NOMO-1 treated with dmso at 0.1 percent for 144 hours (cell line): Measurements from ENCODE around the gene PDE4D.

ENCODE experiments used
- DNase-seq: peaks from one replicate; lab custom pipeline; 2025; ENCODE audit not compliant: unreplicated experiment; lab: John Stamatoyannopoulos, UW

Gene PDE4D

GRCh38 chr5:59661954-59662615 is 231.4 kb downstream of the PDE4D start:
- DNase-seq: no peak

DNA sequence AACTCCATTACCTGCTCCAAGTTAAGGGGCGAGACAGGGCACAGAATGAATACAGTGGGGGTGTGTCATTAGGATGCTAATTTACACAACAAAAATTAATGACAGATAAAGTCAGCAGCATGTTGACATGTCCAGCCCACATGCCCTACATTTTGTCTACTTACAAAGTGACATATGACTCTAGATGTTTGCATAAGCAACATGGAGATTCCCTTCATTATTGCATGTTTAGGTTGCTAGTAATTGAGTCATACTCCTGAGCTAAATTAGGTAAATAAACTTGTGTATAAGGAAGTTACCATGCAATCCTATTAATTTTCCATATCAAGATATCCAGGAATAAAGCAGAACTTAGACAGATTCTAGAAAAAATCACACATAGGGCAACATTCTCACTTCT is 232.2 kb downstream of the PDE4D start:
- DNase-seq: no peak

DNA sequence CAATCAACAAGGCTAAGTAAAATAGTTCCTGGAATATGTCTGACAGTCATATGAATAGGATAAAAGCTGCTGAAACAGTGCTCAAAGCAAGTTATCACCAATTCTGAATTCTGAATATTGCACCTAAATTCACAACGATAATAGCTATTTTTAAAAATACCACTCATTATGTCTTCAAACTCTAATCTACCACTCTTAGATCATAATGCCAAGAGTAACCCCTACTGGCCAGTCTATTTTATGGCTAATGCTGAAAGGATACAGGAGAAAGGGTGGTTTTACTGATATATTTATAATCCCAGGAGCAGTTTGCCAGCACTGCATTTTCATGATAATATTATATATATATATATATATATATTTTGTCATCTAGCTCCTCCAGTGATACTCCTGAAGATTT is 232.8 kb downstream of the PDE4D start:
- DNase-seq: no peak

DNA sequence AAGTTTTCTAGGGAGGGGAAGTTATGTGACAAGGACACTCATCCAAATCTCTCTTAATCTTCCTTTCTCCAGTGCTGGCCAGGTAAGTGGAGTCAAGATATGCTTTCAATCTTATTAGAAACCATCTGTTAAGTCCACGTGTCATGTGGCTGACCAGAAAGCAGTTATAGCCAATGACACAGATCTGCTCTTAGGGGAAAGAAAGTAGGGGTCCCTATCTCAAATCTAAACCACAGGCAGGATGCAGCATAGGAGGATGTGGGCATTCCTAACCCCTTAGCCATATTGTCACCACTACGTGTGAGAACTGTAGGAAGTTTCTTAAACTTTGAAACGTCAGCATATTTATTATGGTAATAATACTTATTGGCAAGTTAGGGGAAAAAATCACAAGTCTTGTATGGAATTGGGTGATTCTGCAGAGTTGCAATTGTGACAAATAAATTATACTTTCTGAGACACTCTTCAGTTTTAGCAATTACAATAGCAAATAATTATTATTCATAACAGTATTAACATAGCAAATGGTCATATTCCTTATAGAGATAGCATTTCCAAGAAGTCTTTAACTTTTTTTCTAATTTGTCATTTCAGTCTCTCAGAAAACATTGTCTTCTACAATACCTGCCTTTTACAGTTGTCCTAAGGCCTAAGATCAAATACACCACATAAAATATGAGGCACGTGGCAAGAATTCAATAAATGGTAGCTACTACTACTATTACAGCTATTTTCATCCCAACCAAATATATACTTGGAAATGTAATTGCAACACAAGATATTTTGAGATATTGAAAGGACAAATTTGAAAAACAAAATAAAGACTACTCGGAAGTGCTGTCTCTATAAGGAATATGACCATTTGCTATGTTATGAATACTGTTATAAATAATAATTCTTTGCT is 236.9 kb downstream of the PDE4D start:
- DNase-seq: no peak

DNA sequence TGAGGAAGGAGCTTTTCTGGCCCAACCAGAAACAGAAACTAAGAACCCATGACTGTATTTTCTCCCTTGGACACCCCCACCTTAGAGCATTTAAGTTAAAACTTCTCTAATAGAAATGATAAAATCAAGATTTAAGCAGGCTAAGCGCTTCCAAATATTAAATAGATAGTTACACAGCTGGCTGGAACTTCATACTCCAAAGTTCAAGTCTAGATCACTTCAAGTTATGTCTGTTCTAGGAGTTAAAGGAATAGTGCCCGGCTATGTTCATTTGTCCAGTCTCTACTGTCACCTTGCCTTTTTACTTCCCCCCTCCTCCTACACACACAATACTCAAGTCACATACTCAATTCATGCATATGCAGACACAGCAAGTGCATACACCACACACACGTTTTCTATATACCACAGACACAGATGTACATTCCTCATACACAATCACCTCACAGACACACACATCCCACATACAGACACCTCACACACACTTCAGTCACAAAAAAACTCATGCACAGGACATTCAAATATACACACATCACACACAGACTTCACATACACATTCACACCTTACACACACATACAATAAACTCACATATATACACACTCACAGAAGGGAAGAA is 237.7 kb downstream of the PDE4D start:
- no peak for DNase-seq

- no peak for DNase-seq
Observed at GRCh38 chr5:59654691-59655090, 238.8 kb downstream of the PDE4D start.

DNA sequence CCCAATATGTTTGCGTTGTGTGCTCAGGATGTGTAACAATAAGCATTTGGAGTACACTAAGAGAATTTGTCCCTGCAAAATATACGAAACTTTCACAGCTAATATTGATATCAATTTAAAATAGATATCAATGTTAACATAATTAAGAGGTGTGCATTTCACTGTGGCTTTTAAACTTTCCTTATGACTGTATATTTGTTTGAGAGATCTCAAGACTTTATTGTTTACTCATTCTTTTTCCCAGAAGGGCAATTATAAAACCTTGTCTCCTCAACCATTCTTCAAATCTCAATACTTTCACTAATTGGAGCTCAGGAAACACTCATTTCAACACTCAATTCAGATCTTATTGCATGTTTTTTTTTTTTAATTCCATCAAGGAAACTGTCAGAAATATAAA is 241.1 kb downstream of the PDE4D start:
- DNase-seq: no peak

DNA sequence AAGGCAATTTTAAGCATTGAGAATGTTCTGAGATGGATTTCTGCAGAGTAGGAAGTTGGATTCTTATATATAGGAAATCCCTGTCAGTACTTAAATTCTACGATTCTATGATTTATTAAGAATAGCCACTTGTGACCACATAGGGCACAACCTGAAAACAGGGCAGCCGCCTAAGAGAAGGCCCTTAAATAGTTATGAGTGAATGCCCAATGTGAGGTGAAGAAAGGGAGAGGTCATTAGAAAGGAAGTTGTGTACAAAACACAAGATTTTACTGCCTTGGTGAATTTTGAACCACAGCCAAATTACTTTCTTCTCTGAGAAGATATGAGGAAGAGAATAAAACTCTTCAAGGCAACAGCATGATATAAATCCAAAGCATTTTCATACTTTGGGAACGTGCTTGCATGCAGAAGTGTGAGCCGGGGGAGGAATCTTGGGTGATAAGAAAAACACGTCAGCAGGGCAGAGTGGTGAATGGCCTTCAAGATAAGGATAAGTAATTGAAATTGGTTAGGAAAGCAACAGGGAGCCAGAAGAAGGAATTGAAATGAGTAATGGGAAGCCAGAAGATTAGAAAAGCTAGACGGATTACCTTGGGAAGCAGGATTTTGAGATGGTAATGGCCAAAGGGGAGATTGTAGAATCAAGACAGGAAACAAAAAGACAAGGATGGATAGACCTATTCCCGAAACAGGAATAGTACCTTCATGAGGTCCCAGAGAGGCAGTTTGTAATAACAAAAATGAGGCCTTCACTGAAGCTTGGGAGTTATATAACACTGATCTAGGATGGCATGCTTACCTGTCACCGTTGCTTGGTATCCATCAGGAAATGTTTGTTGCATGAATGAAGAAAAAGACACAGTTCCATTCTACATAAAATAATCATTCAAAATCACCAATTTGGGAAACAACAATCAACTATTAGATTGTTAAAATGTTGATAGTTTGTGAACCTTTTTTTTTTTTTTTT is 244.3 kb downstream of the PDE4D start:
- no peak for DNase-seq

DNA sequence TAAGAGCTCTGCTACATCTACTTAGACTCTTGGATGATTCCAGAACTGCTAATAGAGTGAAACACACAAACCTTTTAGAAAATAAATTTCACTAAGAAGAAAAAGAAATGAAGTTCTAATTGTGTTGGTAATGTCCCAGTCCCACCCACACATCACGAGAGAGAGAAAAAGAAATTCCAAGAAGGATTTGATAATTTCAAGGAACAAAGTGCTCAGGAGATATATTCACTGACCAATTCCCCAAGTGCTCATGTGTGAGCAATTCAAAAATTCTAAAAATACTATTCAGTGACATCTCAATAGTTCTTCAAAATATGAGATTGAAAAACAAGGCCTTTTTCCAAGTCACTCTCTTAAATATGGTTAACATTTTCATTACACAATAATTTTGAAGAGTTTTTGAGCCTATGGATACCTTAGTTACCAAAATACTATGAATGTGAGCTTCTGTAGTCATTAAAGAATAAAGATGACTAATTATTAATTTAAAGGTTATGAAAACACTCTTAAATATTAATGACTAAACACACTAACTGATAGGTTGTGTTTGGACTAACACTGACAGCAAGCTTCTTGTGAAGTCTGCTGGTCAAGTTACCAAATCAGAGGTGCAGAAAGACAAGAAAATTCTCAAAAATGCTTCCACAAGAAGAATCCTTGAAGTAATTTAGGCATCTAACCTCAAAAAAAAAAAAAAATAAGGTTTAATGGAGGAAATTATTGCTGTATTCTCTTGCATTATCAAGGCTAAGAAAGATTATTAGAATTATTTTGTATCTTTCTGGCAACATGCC is 245.3 kb downstream of the PDE4D start:
- DNase-seq: no peak

DNA sequence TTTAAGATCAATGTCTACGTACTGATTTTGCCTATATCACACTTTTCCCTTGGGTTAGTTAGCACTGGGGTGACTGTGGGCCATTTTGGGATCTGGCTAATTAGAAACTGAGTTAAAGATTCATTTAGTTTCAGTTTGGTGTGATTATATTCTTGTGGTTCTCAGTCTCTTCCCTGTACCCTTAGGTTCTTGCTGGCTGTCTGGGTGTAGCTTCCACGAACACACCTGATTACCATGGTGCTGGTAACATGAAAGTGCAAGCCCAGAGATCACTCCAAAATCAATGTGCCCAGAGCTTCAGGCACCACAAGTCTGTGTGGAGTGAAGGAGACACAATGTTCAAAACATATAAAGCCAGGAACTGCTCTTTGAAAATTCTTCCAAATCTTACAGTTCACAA is 248.1 kb downstream of the PDE4D start:
- no peak for DNase-seq

- DNase-seq: no peak
Observed at GRCh38 chr5:59640411-59640810, 253.1 kb downstream of the PDE4D start.

DNA sequence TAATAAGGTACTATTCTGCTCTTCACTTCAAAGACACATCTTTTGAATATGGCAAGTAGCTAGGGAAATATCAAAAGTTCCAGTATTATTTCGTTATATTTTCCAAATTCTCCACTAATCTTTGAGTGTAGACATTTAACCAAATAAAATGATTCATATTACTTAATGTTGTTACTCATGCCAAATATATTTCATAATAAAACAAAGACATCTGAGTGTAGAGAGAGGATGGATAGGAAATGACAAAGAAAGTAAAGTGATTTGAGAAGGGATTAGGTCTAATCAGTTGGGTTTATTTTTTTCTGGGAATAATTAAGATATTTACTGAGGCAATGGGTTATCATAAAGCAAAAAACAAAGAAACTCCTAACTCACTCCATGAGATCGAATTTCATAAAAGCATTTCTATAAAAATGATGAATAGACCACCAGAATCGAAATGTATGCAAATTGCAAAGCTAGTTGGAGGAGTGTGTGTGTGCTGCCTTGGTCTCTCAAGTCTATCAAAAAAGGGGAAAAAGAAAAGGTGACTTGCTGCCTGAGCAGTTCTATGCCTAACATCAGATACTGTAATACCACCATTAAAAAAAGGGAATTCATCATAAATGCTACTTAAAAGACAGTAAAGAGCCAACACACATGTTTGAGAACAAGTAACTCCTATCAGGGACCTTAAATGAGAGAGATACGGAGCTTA is 255.5 kb downstream of the PDE4D start:
- no peak for DNase-seq

DNA sequence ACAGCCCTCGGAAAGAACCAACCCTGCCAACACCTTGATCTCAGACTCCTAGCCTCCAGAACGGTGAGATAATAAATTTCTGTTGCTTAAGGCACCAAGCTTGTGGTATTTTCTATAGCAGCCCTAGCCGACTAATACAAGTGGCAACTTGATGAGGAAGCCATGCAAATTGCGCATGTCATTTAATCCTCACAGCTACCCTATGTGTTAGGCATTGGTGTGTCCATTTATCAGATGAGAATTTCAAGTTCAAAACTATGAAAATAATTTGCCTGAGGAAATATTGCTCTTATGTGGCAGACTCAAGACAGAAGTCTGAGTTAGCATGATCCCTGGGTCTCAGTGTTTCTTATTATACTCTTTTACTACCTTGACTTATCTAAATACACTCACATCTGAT is 264.0 kb downstream of the PDE4D start:
- DNase-seq: no peak

DNA sequence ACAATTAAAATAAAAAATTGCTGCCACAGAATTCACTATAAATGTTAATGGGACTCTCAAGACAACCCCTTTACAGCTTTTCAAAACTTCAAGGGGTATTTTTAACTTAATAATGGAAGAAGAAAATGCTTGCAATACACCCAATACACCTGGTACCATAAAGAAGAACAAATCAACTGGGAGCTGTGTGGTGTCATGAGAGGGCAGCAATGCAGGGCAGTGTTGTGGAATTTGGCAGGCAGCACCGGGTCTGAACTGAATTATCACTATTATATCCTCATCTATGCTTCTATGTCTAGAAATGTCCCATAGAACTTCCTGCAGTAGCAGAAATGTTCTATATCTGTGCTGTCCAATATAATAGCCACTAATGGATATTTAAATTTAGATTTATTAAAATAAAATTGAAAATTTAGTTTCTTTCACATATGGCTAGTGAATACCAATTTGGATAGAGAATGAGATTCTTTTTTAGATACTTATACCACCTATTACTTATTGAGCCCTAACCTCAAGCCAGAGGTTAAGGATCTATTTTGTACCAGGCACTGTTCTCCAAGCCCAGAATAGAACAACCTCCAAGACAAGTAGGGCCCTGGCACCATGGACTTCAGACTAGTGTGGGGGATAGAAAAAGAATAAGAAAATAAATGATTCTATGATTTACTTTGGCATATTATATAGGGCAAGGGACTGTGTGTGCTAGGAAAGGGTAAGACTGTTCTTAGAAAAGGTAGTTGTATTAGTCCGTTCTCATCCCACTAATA is 265.3 kb downstream of the PDE4D start:
- DNase-seq: no peak

DNA sequence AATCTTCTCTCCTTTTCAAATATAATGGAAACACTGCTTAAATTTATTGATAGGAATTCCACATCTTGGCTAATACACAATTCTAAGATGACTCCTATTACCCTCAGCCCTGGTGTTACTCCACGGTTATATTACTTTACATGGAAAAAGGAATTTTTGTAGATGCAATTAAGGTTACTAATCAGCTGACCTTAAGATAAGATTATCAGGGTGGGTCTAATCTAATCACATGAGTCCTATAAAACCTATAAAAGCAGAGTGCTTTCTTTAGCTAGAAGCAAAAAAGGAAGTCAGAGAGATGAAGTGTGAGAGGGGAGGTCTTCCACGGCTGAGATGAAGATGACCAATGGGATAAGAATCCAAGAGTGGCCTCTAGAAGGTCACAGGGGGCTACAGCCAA is 268.6 kb downstream of the PDE4D start:
- no peak for DNase-seq

DNA sequence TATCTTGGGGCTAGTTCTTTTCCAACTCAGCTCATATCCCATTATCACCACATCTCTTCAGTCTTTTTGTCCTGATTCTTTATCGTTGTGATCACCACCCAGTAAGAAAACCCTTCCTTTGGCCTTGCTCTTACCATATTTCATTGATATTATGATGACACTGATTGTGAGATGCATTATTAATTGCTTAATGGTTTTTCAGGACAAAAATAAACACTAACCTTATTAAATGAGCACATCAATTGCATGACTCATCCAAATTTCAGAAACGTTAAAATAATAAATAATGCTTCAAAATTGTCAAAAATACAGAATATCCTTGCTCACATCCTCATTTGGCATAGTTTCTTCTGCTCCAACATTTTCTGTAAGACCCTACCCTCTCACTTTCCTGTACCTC is 270.7 kb downstream of the PDE4D start:
- DNase-seq: no peak

DNA sequence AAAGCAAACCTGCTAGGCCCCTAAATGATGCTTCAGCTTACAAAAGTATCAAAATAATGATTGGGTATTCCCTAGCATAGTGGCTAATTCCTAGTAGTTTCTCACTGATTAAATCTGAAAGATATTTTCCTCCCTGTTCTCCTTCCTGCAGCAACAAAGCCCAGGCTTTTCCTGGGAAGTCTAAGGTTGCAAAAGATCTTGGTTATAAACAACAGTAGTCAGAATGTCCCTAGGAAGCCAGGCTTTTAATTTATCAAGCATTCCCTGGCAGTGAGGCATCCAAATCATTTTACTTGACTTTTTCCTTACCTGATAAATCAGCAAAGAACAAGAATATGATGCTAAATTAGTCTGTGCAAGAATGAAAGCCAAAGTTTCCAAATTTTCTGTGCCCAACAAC is 272.0 kb downstream of the PDE4D start:
- DNase-seq: no peak

DNA sequence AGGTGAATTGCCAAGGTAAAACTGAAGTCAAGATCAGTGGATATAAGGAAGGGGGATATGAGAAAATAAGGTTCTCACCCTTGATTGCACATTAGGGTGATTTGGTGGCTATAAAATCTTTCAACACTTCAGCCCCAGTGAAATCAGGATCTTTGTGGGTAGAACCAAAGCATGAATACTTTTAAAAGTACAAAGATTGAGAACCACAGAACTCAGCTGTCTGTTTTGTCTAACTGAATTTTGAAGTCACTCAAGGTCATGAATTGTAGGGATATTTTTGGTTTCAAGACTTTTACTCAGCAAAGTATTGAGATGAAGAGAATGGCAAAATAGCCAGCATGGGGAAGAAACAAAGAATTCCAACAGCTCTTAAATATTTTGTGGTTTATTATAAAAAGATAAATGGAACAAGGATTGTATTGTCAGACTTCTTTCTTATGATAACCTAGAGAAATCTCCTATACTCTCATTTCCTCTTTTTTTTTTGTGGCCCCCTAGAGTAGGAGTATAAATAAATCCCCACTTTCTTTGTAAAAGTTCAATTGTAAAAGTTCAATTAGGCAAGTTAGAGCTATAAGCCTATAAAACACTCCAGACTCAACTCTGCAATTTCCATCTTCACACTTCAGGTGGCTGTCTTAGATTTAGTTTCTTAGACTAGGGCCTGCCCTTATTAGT is 272.9 kb downstream of the PDE4D start:
- no peak for DNase-seq
